H9 (cell line): ENCODE results near the gene ATPAF2. TPM values are rescaled to one million over a fixed set of nuclear protein-coding genes. Genes with fewer than 3 reads are reported as not detected.

Source experiments
- DNase-seq: peaks from one replicate; pipeline ENCODE4 v3.0.0-alpha.2; 2017
- H2AFZ ChIP-seq: one replicate; pipeline ENCODE4 v1.6.1; 2013; ENCODE audit warnings: mild to moderate bottlenecking, low read length, control low read depth, moderate library complexity
- H2AK5ac ChIP-seq: 2 replicates; pipeline ENCODE4 v1.6.1; 2013; ENCODE audit warnings: low read length, control low read depth, mixed read lengths; ENCODE audit not compliant: insufficient read length
- H2BK120ac ChIP-seq: one replicate; pipeline ENCODE4 v1.6.1; 2013; ENCODE audit warnings: low read depth, mild to moderate bottlenecking, low read length, control low read depth, inconsistent platforms; ENCODE audit not compliant: poor library complexity, severe bottlenecking
- H2BK12ac ChIP-seq: 2 replicates; pipeline ENCODE4 v1.6.1; 2013; ENCODE audit warnings: low read length, control low read depth, mixed read lengths, low read depth; ENCODE audit not compliant: insufficient read length
- H2BK15ac ChIP-seq: 2 replicates; pipeline ENCODE4 v1.6.1; 2013; ENCODE audit warnings: low read depth, low read length, control low read depth
- H2BK20ac ChIP-seq: one replicate; pipeline ENCODE4 v1.6.1; 2013; ENCODE audit warnings: low read depth, mild to moderate bottlenecking, low read length, control low read depth, inconsistent platforms; ENCODE audit not compliant: poor library complexity, severe bottlenecking
- H2BK5ac ChIP-seq: 2 replicates; pipeline ENCODE4 v1.6.1; 2013; ENCODE audit warnings: low read length, control low read depth, mixed read lengths; ENCODE audit not compliant: insufficient read length
- H3K14ac ChIP-seq: 2 replicates; pipeline ENCODE4 v1.6.1; 2013; ENCODE audit warnings: low read length, control low read depth; ENCODE audit not compliant: insufficient read depth
- H3K18ac ChIP-seq: 2 replicates; pipeline ENCODE4 v1.6.1; 2013; ENCODE audit warnings: low read depth, mild to moderate bottlenecking, mixed read lengths, low read length, control low read depth; ENCODE audit not compliant: insufficient read length
- H3K23ac ChIP-seq: 2 replicates; pipeline ENCODE4 v1.6.1; 2013; ENCODE audit warnings: low read length, control low read depth, mixed read lengths, low read depth; ENCODE audit not compliant: insufficient read length
- H3K23me2 ChIP-seq: 2 replicates; pipeline ENCODE4 v1.6.1; 2013; ENCODE audit warnings: low read depth, mild to moderate bottlenecking, mixed read lengths, low read length, control low read depth; ENCODE audit not compliant: insufficient read length, poor library complexity, severe bottlenecking
- H3K27ac ChIP-seq: 2 replicates; pipeline ENCODE4 v1.5.1; 2013; ENCODE audit warnings: low read length, control low read depth, mixed read lengths, low read depth; ENCODE audit not compliant: insufficient read length
- H3K27me3 ChIP-seq: 2 replicates; pipeline ENCODE4 v1.6.1; 2013; ENCODE audit warnings: low read length, control low read depth, inconsistent platforms; ENCODE audit not compliant: insufficient read depth
- H3K4ac ChIP-seq: 2 replicates; pipeline ENCODE4 v1.6.1; 2013; ENCODE audit warnings: low read depth, mild to moderate bottlenecking, control low read depth, inconsistent platforms, low read length, moderate library complexity
- H3K4me1 ChIP-seq: 2 replicates; pipeline ENCODE4 v1.6.1; 2013; ENCODE audit warnings: low read length, control low read depth, inconsistent platforms; ENCODE audit not compliant: insufficient read depth
- H3K4me2 ChIP-seq: 2 replicates; pipeline ENCODE4 v1.6.1; 2013; ENCODE audit warnings: low read length, control low read depth, mixed read lengths; ENCODE audit not compliant: insufficient read length, insufficient read depth
- H3K56ac ChIP-seq: 2 replicates; pipeline ENCODE4 v1.6.1; 2013; ENCODE audit warnings: low read depth, mild to moderate bottlenecking, mixed read lengths, low read length, control low read depth; ENCODE audit not compliant: insufficient read length
- H3K79me1 ChIP-seq: 2 replicates; pipeline ENCODE4 v1.6.1; 2013; ENCODE audit warnings: low read depth, mild to moderate bottlenecking, moderate library complexity, low read length, control low read depth, inconsistent platforms; ENCODE audit not compliant: insufficient read depth, poor library complexity, severe bottlenecking
- H3K79me2 ChIP-seq: 2 replicates; pipeline ENCODE4 v1.6.1; 2013; ENCODE audit warnings: low read length, control low read depth, inconsistent platforms; ENCODE audit not compliant: insufficient read depth
- H3K9ac ChIP-seq: 2 replicates; pipeline ENCODE4 v1.6.1; 2013; ENCODE audit warnings: low read length, control low read depth, mixed read lengths; ENCODE audit not compliant: insufficient read length; ENCODE audit errors: extremely low read depth
- H3K9me3 ChIP-seq: one replicate; pipeline ENCODE4 v1.6.1; 2013; ENCODE audit warnings: low read depth, low read length, inconsistent platforms; ENCODE audit not compliant: control insufficient read depth
- H3T11ph ChIP-seq: one replicate; pipeline ENCODE4 v1.6.1; 2013; ENCODE audit warnings: mild to moderate bottlenecking, low read length, control low read depth, inconsistent platforms
- H4K20me1 ChIP-seq: one replicate; pipeline ENCODE4 v1.6.1; 2013; ENCODE audit not compliant: control insufficient read depth, insufficient read length, insufficient read depth
- H4K5ac ChIP-seq: 2 replicates; pipeline ENCODE4 v1.6.1; 2013; ENCODE audit warnings: low read depth, mild to moderate bottlenecking, mixed read lengths, low read length, control low read depth; ENCODE audit not compliant: insufficient read length
- H4K8ac ChIP-seq: replicated peaks from 2 replicates; pipeline ENCODE4 v1.6.1; 2013; ENCODE audit warnings: low read length, control low read depth, mixed read lengths, low read depth; ENCODE audit not compliant: insufficient read length
- H4K91ac ChIP-seq: 2 replicates; pipeline ENCODE4 v1.6.1; 2013; ENCODE audit warnings: low read depth, mild to moderate bottlenecking, moderate library complexity, mixed read lengths, low read length, control low read depth; ENCODE audit not compliant: insufficient read length
- H3K27ac Mint-ChIP-seq, 3 experiments: 2 replicates in 2 of 3; 3 replicates in 1 of 3; pipeline ENCODE4 v1.8.0; 2020 to 2021; ENCODE audit warnings: mixed read lengths in 3 of 3, mild to moderate bottlenecking in 1 of 3, moderate library complexity in 1 of 3
- H3K27me3 Mint-ChIP-seq: 2 replicates; pipeline ENCODE4 v1.8.0; 2021; ENCODE audit warnings: low read depth, mild to moderate bottlenecking, moderate library complexity, mixed read lengths
- H3K36me3 Mint-ChIP-seq, 3 experiments: 2 replicates in 2 of 3; 3 replicates in 1 of 3; pipeline ENCODE4 v1.8.0; 2020 to 2021; ENCODE audit warnings: low read depth in 3 of 3, mixed read lengths in 3 of 3; ENCODE audit not compliant: insufficient read depth in 1 of 3
- H3K4me1 Mint-ChIP-seq, 2 experiments: 2 replicates each; pipeline ENCODE4 v1.8.0; 2020; ENCODE audit warnings: mixed read lengths in 2 of 2
- H3K4me3 Mint-ChIP-seq, 2 experiments: 2 replicates in 1 of 2; 3 replicates in 1 of 2; pipeline ENCODE4 v1.8.0; 2020 to 2021; ENCODE audit warnings: mild to moderate bottlenecking in 2 of 2, mixed read lengths in 2 of 2, moderate library complexity in 1 of 2
- H3K9me3 Mint-ChIP-seq, 2 experiments: 2 replicates in 1 of 2; 3 replicates in 1 of 2; pipeline ENCODE4 v1.8.0; 2020; ENCODE audit warnings: mild to moderate bottlenecking in 2 of 2, mixed read lengths in 2 of 2, moderate library complexity in 1 of 2
- WGBS: extraction: QIAGEN DNeasy Blood & Tissue Kit; methylation state at CpG from one replicate; pipeline ENCODE4 v1.1.7; 2013; ENCODE audit warnings: missing lambda C conversion rate, low lambda C conversion rate, mixed read lengths; ENCODE audit not compliant: insufficient read length; ENCODE audit errors: extremely low coverage; 5-methylcytosine and 5-hydroxymethylcytosine counted together
- total RNA-seq: library from RNA; stranded (reverse); gene quantifications from 2 replicates; pipeline ENCODE4 v1.2.1, GENCODE V29; 2021
- TF ChIP-seq, protein P1 (sequence below): fragments of 200-600 bp; sonication (generic); conservative IDR thresholded peaks from 3 replicates; pipeline ENCODE4 v1.8.0; 2021; ENCODE audit warnings: antibody characterized with exemption, mild to moderate bottlenecking

Gene ATPAF2
- total RNA-seq, 1 experiment from 2014 or later = 21.4 TPM

DNA sequence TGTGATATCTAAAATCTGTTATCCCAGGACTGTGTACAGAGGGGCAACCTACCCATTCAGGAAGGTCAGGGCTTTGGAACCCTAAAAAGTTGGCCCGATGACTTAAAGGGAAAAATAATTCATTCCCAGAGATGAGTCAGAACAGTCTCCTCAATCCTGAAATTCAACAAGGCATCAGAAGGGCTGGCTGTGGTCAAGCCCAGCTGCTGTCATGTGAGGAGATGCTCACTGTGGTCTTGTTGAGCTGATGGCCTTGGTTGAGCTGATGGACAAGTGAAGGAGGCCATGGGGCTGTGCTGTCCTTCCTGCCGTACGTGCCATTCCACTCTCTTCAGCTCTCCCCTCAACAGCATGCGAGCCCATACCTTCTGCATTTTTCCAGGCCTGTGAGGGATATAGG is 27.9 kb upstream of the ATPAF2 start:
- H3K79me1 ChIP-seq = no peaks in the 10 kb centered on the region
- H3K4me1 Mint-ChIP-seq = peaks cover 4 to 5% of the 10 kb centered on the region in 2 experiments

More for the DNA sequence above, 27.9 kb upstream of the ATPAF2 start:
- Histone ChIP-seq H2BK15ac (no peak overlapping the region), H2AK5ac (no peak overlapping the region), H2BK5ac (no peak overlapping the region), H3K9ac (no peak overlapping the region), H3T11ph (no peak overlapping the region), H3K23ac (no peak overlapping the region), H3K23me2 (no peaks in the 10 kb centered on the region), H3K4me1 (no peaks in the 10 kb centered on the region), H3K27ac (no peak overlapping the region), H3K14ac (no peak overlapping the region), H4K20me1 (no peaks in the 10 kb centered on the region), H2AFZ (no peak overlapping the region), H3K27me3 (no peaks in the 10 kb centered on the region), H2BK120ac (no peak overlapping the region), H3K9me3 (no peaks in the 10 kb centered on the region), H2BK12ac (no peak overlapping the region), H3K79me2 (no peaks in the 10 kb centered on the region), H2BK20ac (no peak overlapping the region), H3K4ac (no peak overlapping the region), H3K56ac (no peak overlapping the region), H4K8ac (no peak overlapping the region), H4K91ac (no peak overlapping the region), H3K18ac (no peak overlapping the region), H4K5ac (no peak overlapping the region), H3K4me2 (no peak overlapping the region)
- Mint-ChIP-seq H3K27me3 (peaks cover 3% of the 10 kb centered on the region; the same call in 1 of the 2 replicates), H3K9me3 (no peaks in the 10 kb centered on the region), H3K27ac (no peak overlapping the region; a peak in 2 of 7 replicates), H3K36me3 (peaks cover 8 to 26% (median 17%) of the 10 kb centered on the region in 3 experiments; a peak in 6 of 7 replicates), H3K4me3 (no peak overlapping the region)
- DNase-seq = no peak
- WGBS = no CpG with 5 or more reads among the region's 4 CpGs
- TF ChIP-seq, protein P1, sequence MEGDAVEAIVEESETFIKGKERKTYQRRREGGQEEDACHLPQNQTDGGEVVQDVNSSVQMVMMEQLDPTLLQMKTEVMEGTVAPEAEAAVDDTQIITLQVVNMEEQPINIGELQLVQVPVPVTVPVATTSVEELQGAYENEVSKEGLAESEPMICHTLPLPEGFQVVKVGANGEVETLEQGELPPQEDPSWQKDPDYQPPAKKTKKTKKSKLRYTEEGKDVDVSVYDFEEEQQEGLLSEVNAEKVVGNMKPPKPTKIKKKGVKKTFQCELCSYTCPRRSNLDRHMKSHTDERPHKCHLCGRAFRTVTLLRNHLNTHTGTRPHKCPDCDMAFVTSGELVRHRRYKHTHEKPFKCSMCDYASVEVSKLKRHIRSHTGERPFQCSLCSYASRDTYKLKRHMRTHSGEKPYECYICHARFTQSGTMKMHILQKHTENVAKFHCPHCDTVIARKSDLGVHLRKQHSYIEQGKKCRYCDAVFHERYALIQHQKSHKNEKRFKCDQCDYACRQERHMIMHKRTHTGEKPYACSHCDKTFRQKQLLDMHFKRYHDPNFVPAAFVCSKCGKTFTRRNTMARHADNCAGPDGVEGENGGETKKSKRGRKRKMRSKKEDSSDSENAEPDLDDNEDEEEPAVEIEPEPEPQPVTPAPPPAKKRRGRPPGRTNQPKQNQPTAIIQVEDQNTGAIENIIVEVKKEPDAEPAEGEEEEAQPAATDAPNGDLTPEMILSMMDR = no peak
